Measurements from ENCODE around the gene CTSO.
"Not testable (repeated sequence)": the region's sequence is repeated elsewhere in the genome, so short reads cannot be mapped to it uniquely, and the experiment has no call there.

CTSO gene

GRCh38 chr4:155954939-155955338, 1.3 kb upstream of the CTSO start:
- no peak for DNase-seq (ENCODE audit: low read depth in 1 of 2, low spot score in 1 of 2)

GRCh38 chr4:155954118-155954685, 536 bp upstream of the CTSO start:
- no peak for DNase-seq (ENCODE audit: low read depth in 1 of 2, low spot score in 1 of 2)

GRCh38 chr4:155952501-155952901, 1.2 kb downstream of the CTSO start:
- DNase-seq (ENCODE audit: low read depth in 1 of 2, low spot score in 1 of 2): no peak

- no peak for DNase-seq (ENCODE audit: low read depth in 1 of 2, low spot score in 1 of 2)
Observed at GRCh38 chr4:155950461-155950860, 3.2 kb downstream of the CTSO start.

- no peak for DNase-seq (ENCODE audit: low read depth in 1 of 2, low spot score in 1 of 2)
Observed at GRCh38 chr4:155948541-155948940, 5.1 kb downstream of the CTSO start.

- DNase-seq (ENCODE audit: low read depth in 1 of 2, low spot score in 1 of 2): no peak
Observed at GRCh38 chr4:155946486-155946885, 7.2 kb downstream of the CTSO start.

GRCh38 chr4:155944516-155944915, 9.2 kb downstream of the CTSO start:
- no peak for DNase-seq (ENCODE audit: low read depth in 1 of 2, low spot score in 1 of 2)

- DNase-seq (ENCODE audit: low read depth in 1 of 2, low spot score in 1 of 2): no peak
Observed at GRCh38 chr4:155943605-155944291, 9.9 kb downstream of the CTSO start.

- DNase-seq (ENCODE audit: low read depth in 1 of 2, low spot score in 1 of 2): no peak
Observed at GRCh38 chr4:155941820-155942219, 11.8 kb downstream of the CTSO start.

- no peak for DNase-seq (ENCODE audit: low read depth in 1 of 2, low spot score in 1 of 2)
Observed at GRCh38 chr4:155941085-155941790, 12.4 kb downstream of the CTSO start.

- no peak for DNase-seq (ENCODE audit: low read depth in 1 of 2, low spot score in 1 of 2)
Observed at GRCh38 chr4:155935389-155935986, 18.2 kb downstream of the CTSO start.

GRCh38 chr4:155934634-155935033, 19.0 kb downstream of the CTSO start:
- not testable (repeated sequence) for DNase-seq (ENCODE audit: low read depth in 1 of 2, low spot score in 1 of 2)

GRCh38 chr4:155931634-155932033, 22.0 kb downstream of the CTSO start:
- no peak for DNase-seq (ENCODE audit: low read depth in 1 of 2, low spot score in 1 of 2)

GRCh38 chr4:155930330-155930729, 23.3 kb downstream of the CTSO start:
- no peak for DNase-seq (ENCODE audit: low read depth in 1 of 2, low spot score in 1 of 2)

GRCh38 chr4:155929833-155930232, 23.8 kb downstream of the CTSO start:
- no peak for DNase-seq (ENCODE audit: low read depth in 1 of 2, low spot score in 1 of 2)

- DNase-seq (ENCODE audit: low read depth in 1 of 2, low spot score in 1 of 2): no peak
Observed at GRCh38 chr4:155924637-155925036, 29.0 kb downstream of the CTSO start.

GRCh38 chr4:155921597-155921996, 32.1 kb downstream of the CTSO start:
- no peak for DNase-seq (ENCODE audit: low read depth in 1 of 2, low spot score in 1 of 2)

- no peak for DNase-seq (ENCODE audit: low read depth in 1 of 2, low spot score in 1 of 2)
Observed at GRCh38 chr4:155914782-155915181, 38.9 kb downstream of the CTSO start.

GRCh38 chr4:155911905-155912304, 41.8 kb downstream of the CTSO start:
- DNase-seq (ENCODE audit: low read depth in 1 of 2, low spot score in 1 of 2): no peak

GRCh38 chr4:155909615-155910226, 43.9 kb downstream of the CTSO start:
- no peak for DNase-seq (ENCODE audit: low read depth in 1 of 2, low spot score in 1 of 2)

Data from activated CD4-positive, alpha-beta T cell treated with anti-CD3 and anti-CD28 coated beads, Interleukin-2, amount 50 U/mL, for 24 hours (primary cell).